DND-41 (cell line): ENCODE data around the gene LIMS2.

ENCODE experiments used
- ATAC-seq: fragments of 200-7000 bp; cut with Tn5 transposase; 3 replicates; pipeline ENCODE4 v1.9.1; 2021; ENCODE audit warnings: low read depth; ENCODE audit not compliant: insufficient read depth
- DNase-seq: peaks from one replicate; pipeline ENCODE4 v3.0.0-alpha.2; 2020
- H2AFZ ChIP-seq: 2 replicates; pipeline ENCODE4 v1.6.0; 2012; ENCODE audit warnings: low read depth, low read length
- H3K27ac ChIP-seq: 2 replicates; pipeline ENCODE4 v1.5.1; 2012; ENCODE audit warnings: low read length, inconsistent platforms
- H3K27me3 ChIP-seq: fragments of 200-600 bp; sonication (generic); 2 replicates; pipeline ENCODE4 v1.6.0; 2012; ENCODE audit warnings: low read length, mild to moderate bottlenecking, inconsistent platforms; ENCODE audit not compliant: insufficient read depth, poor library complexity
- H3K36me3 ChIP-seq: 2 replicates; pipeline ENCODE4 v1.5.1; 2012; ENCODE audit warnings: low read length, inconsistent platforms; ENCODE audit not compliant: insufficient read depth
- H3K4me1 ChIP-seq: 2 replicates; pipeline ENCODE4 v1.5.1; 2012; ENCODE audit warnings: mild to moderate bottlenecking, low read length; ENCODE audit not compliant: insufficient read depth
- H3K4me2 ChIP-seq: 2 replicates; pipeline ENCODE4 v1.6.0; 2012; ENCODE audit warnings: mild to moderate bottlenecking, moderate library complexity, low read length, inconsistent platforms; ENCODE audit not compliant: insufficient read depth
- H3K4me3 ChIP-seq, 2 experiments: fragments of 200-600 bp in 1 of 2; shearing (Covaris generic) in 1 of 2; 2 replicates each; pipeline ENCODE4 v1.5.1; 2012 to 2016; ENCODE audit warnings: inconsistent platforms in 2 of 2, low read length in 2 of 2, mild to moderate bottlenecking in 2 of 2, low read depth in 1 of 2, moderate library complexity in 1 of 2
- H3K79me2 ChIP-seq: 2 replicates; pipeline ENCODE4 v1.6.0; 2012; ENCODE audit warnings: low read length, inconsistent platforms; ENCODE audit not compliant: insufficient read depth
- H3K9ac ChIP-seq: 2 replicates; pipeline ENCODE4 v1.6.0; 2012; ENCODE audit warnings: low read depth, mild to moderate bottlenecking, inconsistent platforms, low read length, moderate library complexity
- H3K9me3 ChIP-seq: 2 replicates; pipeline ENCODE4 v1.5.1; 2012; ENCODE audit warnings: low read length, moderate library complexity, mild to moderate bottlenecking, inconsistent platforms; ENCODE audit not compliant: insufficient read depth, severe bottlenecking
- H4K20me1 ChIP-seq: 2 replicates; pipeline ENCODE4 v1.6.0; 2012; ENCODE audit warnings: low read length; ENCODE audit not compliant: insufficient read depth
- EZH2 ChIP-seq: IDR thresholded peaks from 3 replicates; pipeline ENCODE4 v1.6.1; 2012; ENCODE audit warnings: borderline replicate concordance, low read depth, mild to moderate bottlenecking, moderate library complexity, low read length, inconsistent platforms; ENCODE audit not compliant: severe bottlenecking
- TF ChIP-seq, protein P1 (sequence below): IDR thresholded peaks from 2 replicates; pipeline ENCODE4 v1.5.1; 2012; ENCODE audit warnings: borderline replicate concordance, low read length, moderate library complexity, mild to moderate bottlenecking; ENCODE audit not compliant: poor library complexity, severe bottlenecking; ENCODE audit errors: extremely low read depth

The LIMS2 gene

DNA sequence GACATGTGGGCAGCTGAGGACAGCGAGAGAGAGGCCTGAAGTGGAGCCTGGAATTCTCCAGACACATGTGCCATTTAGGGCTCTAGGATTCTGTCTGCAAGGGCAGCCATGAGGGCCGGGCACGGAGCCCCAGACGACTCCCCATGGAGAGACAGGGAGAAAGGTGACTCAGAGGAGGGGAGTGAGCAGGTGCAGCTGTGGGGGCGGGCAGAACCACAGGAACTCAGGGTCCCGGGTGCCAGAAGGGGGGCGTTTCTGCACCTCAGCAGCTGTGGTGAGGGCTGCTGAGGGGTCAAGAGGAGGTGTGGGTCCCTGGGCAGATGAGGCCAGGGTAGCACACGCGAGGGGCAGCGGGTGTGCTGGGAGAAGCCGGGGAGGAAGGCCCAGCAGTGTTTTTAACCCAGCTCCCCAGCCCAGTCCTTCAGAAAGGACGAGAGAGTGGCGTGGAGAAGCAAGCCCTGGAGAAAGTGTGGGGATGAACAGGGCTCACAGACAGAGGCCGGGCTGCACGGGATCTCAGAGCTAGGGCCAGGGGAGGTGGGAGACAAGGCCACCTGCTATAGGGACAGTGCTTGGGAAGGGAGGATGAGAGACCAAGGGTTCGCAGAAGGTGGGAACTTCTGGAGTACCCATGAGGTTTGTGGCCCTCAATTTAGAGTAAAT lies 21.8 kb downstream of the LIMS2 start:
- peaks cover 34% of the 10 kb centered on the region for H3K4me1 ChIP-seq
- H3K36me3 ChIP-seq, result no peaks in the 10 kb centered on the region
- ATAC-seq (no peak), DNase-seq (no peak)
- no peaks in the 10 kb centered on the region for H3K79me2 ChIP-seq
- no peak overlapping the region for H3K9ac ChIP-seq
- H3K4me3 ChIP-seq, result no peak overlapping the region
- TF ChIP-seq, protein P1, sequence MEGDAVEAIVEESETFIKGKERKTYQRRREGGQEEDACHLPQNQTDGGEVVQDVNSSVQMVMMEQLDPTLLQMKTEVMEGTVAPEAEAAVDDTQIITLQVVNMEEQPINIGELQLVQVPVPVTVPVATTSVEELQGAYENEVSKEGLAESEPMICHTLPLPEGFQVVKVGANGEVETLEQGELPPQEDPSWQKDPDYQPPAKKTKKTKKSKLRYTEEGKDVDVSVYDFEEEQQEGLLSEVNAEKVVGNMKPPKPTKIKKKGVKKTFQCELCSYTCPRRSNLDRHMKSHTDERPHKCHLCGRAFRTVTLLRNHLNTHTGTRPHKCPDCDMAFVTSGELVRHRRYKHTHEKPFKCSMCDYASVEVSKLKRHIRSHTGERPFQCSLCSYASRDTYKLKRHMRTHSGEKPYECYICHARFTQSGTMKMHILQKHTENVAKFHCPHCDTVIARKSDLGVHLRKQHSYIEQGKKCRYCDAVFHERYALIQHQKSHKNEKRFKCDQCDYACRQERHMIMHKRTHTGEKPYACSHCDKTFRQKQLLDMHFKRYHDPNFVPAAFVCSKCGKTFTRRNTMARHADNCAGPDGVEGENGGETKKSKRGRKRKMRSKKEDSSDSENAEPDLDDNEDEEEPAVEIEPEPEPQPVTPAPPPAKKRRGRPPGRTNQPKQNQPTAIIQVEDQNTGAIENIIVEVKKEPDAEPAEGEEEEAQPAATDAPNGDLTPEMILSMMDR, result no peak
- no peak for TF ChIP-seq EZH2
- H2AFZ ChIP-seq, result no peak overlapping the region
- H3K9me3 ChIP-seq, result no peaks in the 10 kb centered on the region
- no peaks in the 10 kb centered on the region for H4K20me1 ChIP-seq
- no peaks in the 10 kb centered on the region for H3K27me3 ChIP-seq
- H3K4me2 ChIP-seq, result no peak overlapping the region
- peak overlapping the region; percentile 60; the same call in 1 of the 2 replicates for H3K27ac ChIP-seq

DNA sequence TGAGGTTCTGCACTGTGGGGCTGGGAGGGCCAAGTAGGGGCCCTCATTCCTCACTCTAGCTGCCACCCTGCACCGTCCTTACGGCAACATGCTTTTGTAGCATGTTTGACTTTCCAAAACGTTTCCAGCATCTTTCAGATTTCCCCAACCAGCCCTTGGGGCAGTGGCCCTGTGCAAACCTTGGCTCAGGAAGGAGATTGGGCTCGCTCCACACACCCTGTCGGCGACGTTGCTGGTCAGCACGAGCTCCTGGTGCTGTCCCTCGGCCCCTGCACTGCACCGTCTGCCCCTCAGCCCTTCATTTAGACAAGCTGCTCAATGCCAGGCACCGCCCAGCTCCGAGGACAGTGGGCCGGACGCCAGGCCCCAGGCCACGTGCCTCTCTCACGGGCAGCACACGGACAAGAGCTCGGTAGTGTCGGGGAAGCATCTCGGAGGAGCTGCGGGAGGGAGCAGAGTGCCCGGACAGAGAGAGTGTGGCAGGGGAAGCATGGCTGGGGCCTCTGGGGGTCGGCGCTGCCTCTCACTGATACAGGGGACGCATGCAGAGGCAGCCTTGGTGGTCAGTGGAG lies 22.5 kb downstream of the LIMS2 start:
- H3K79me2 ChIP-seq, result no peaks in the 10 kb centered on the region
- H2AFZ ChIP-seq, result no peak overlapping the region
- TF ChIP-seq EZH2, result no peak
- TF ChIP-seq, protein P1, result no peak
- peak overlapping the region; percentile 60 for H3K27ac ChIP-seq
- no peaks in the 10 kb centered on the region for H3K9me3 ChIP-seq
- no peaks in the 10 kb centered on the region for H3K27me3 ChIP-seq
- ATAC-seq (no peak), DNase-seq (no peak)
- H3K4me3 ChIP-seq, result no peak overlapping the region
- H4K20me1 ChIP-seq, result no peaks in the 10 kb centered on the region
- H3K36me3 ChIP-seq, result no peaks in the 10 kb centered on the region
- H3K4me1 ChIP-seq, result peaks cover 41% of the 10 kb centered on the region
- no peak overlapping the region for H3K4me2 ChIP-seq
- H3K9ac ChIP-seq, result no peak overlapping the region

- Histone ChIP-seq H3K9me3 (no peaks in the 10 kb centered on the region), H3K9ac (no peak overlapping the region), H3K27ac (peak overlapping the region; percentile 60), H2AFZ (no peak overlapping the region), H3K79me2 (no peaks in the 10 kb centered on the region), H3K27me3 (no peaks in the 10 kb centered on the region), H4K20me1 (no peaks in the 10 kb centered on the region), H3K36me3 (no peaks in the 10 kb centered on the region), H3K4me2 (no peak overlapping the region), H3K4me1 (peaks cover 49% of the 10 kb centered on the region), H3K4me3 (no peak overlapping the region)
- TF ChIP-seq, protein P1, result no peak
- DNase-seq (no peak), ATAC-seq (no peak)
Observed at GRCh38 chr2:127651971-127652550, 23.3 kb downstream of the LIMS2 start.
